ENCODE data around the gene SMYD3. TPM values are rescaled to one million over a fixed set of nuclear protein-coding genes. Genes with fewer than 3 reads are reported as not detected.

SMYD3 gene
- total RNA-seq, 4 donors from 2014 or later, result 11.6 to 26.9 (median 18.3) TPM

GRCh38 chr1:245791410-245792312 is 715.4 kb downstream of the SMYD3 start:
- H3K27me3 ChIP-seq, result no peaks in the 10 kb centered on the region
- TF ChIP-seq EP300 (IDR thresholded peaks at IDR 0.05) (no peak), POLR2A (IDR thresholded peaks at IDR 0.05) (no peak), CTCF (IDR thresholded peaks at IDR 0.05) (no peak), POLR2AphosphoS5 (IDR thresholded peaks at IDR 0.05) (no peak)
- no peaks in the 10 kb centered on the region for H3K4me1 ChIP-seq
- no peak for ATAC-seq
- no peak overlapping the region for H3K27ac ChIP-seq
- WGBS, 2 donors (ENCODE audit: low coverage in 1 of 2), result 44 to 78% methylated on average over 5 to 9 of the region's 10 CpGs
- H3K9me3 ChIP-seq, result no peaks in the 10 kb centered on the region
- no peaks in the 10 kb centered on the region for H3K36me3 ChIP-seq
- H3K4me3 ChIP-seq, result no peak overlapping the region

- no peak for ATAC-seq
- H3K9me3 ChIP-seq, result no peaks in the 10 kb centered on the region
- no peak overlapping the region for H3K27ac ChIP-seq
- TF ChIP-seq POLR2AphosphoS5 (IDR thresholded peaks at IDR 0.05), result no peak
- TF ChIP-seq POLR2A (IDR thresholded peaks at IDR 0.05), result no peak
- TF ChIP-seq EP300 (IDR thresholded peaks at IDR 0.05), result no peak
- no peak for TF ChIP-seq CTCF (IDR thresholded peaks at IDR 0.05)
- WGBS, 2 donors (ENCODE audit: low coverage in 1 of 2), result 83% methylated on average over 2 of the region's 2 CpGs; no CpG with 5 or more reads in 1 of the 2 donors
- H3K4me3 ChIP-seq, result no peak overlapping the region
- H3K36me3 ChIP-seq, result no peaks in the 10 kb centered on the region
- no peaks in the 10 kb centered on the region for H3K27me3 ChIP-seq
- no peaks in the 10 kb centered on the region for H3K4me1 ChIP-seq
Observed at GRCh38 chr1:245790441-245790840, 716.6 kb downstream of the SMYD3 start.

DNA sequence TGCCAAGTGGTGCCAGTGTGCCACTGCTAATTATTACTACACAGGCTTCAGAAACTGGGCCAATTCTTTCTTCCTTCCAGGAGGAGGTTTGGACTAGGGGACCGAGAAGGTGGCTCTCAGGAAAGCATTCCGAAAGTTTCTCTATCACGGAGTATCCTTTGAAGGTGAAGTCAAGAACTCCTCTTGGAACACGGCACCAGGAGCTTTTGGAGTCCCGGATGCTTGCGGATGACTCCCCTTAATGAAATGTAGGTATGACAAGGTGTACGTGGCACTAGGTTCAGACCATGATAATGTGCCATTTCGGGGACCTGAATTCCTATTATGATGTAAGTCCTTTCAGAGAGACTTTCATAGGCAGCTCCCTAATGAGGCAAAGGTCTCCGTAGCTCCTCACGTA is 718.2 kb downstream of the SMYD3 start:
- H3K4me1 ChIP-seq, result no peaks in the 10 kb centered on the region
- no peak overlapping the region for H3K4me3 ChIP-seq
- no peak for ATAC-seq
- no peak for TF ChIP-seq CTCF (IDR thresholded peaks at IDR 0.05)
- no peak for TF ChIP-seq POLR2A (IDR thresholded peaks at IDR 0.05)
- no peak for TF ChIP-seq EP300 (IDR thresholded peaks at IDR 0.05)
- no peak for TF ChIP-seq POLR2AphosphoS5 (IDR thresholded peaks at IDR 0.05)
- no peaks in the 10 kb centered on the region for H3K9me3 ChIP-seq
- WGBS, 2 donors (ENCODE audit: low coverage in 1 of 2), result 97 to 99% methylated on average over 4 to 8 of the region's 10 CpGs
- no peaks in the 10 kb centered on the region for H3K36me3 ChIP-seq
- H3K27ac ChIP-seq, result no peak overlapping the region
- H3K27me3 ChIP-seq, result no peaks in the 10 kb centered on the region

DNA sequence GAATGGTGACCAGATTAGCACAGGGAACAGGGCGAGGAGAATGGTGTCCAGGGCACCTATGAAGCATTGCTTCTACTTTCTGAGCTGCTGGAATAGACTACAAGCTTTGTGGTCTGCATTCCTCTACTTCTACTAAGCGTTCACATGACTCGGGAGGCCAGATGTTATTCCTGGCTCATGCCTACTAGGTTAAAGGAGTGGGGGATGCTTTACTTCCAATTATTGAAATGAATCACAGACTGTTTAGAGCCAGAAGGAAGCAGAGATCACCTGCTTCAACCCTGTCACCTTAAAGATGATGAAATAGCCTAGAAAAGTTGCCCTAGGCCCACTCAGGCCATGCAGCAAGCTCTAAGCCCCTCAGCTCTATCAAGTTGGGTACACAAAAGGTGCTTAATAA is 718.8 kb downstream of the SMYD3 start:
- ATAC-seq, result no peak

More for the DNA sequence above, 718.8 kb downstream of the SMYD3 start:
- Histone ChIP-seq H3K27me3 (no peaks in the 10 kb centered on the region), H3K4me1 (no peaks in the 10 kb centered on the region), H3K4me3 (no peak overlapping the region), H3K9me3 (no peaks in the 10 kb centered on the region), H3K27ac (no peak overlapping the region), H3K36me3 (no peaks in the 10 kb centered on the region)
- TF ChIP-seq EP300 (IDR thresholded peaks at IDR 0.05), result no peak
- TF ChIP-seq POLR2A (IDR thresholded peaks at IDR 0.05), result no peak
- TF ChIP-seq CTCF (IDR thresholded peaks at IDR 0.05), result no peak
- no peak for TF ChIP-seq POLR2AphosphoS5 (IDR thresholded peaks at IDR 0.05)
- WGBS, 2 donors (ENCODE audit: low coverage in 1 of 2), result 83 to 90% methylated on average over 1 to 3 of the region's 3 CpGs

Measured in gastroesophageal sphincter (tissue), 4 donors.